Right lobe of liver (tissue), 4 donors: ENCODE measurements around the gene YIPF5.
A peak's percentile ranks its signal among the peaks of the same experiment; 100 is the strongest.

Experiments used
- CTCF ChIP-seq, 4 donors: fragments of 200-600 bp in 3 of 4; fragments of 450-650 bp in 1 of 4; IDR thresholded peaks; one replicate each; pipeline versions ENCODE4 v1.5.1 to v1.8.0; 2016 to 2022; ENCODE audit warnings: antibody characterized with exemption in 4 of 4, mild to moderate bottlenecking in 2 of 4
- POLR2A ChIP-seq: fragments of 450-650 bp; IDR thresholded peaks from one replicate; pipeline ENCODE4 v1.6.1; 2017; ENCODE audit warnings: antibody characterized with exemption, mild to moderate bottlenecking
- donor health status: DM: no; HTN: no; CAD: no.
- donor health status: DM: no; HTN: no; CAD: no.
- donor health status: DM: no; HTN: yes; CAD: no.

DNA sequence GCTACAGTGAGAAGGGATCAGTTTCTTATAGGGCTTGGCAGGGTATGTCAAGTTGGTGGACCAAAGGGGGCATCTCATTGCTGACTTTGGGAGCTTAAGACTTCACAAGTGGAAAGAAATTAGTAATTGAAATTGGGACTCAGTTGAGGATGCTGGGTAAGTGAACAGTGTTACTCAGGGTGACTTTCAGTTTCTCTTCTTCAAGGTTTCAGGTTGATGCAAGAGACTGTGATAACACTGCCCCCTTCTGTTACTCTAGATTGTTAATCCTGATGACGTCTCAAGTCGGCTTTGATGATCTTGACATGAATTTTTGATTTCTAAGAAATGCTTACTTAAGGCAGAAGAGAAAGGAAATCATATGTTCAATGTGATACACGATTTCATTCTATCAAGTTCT, 21.5 kb upstream of the YIPF5 start:
- TF ChIP-seq CTCF (IDR thresholded peaks at IDR 0.05) = peak; percentile 21 to 48 (median 42)
- TF ChIP-seq POLR2A = no peak
